D721Med (cell line): ENCODE data around the gene ARVCF.

Experiments used
- DNase-seq: peaks from one replicate; pipeline ENCODE4 v3.0.0; 2011; ENCODE audit warnings: low spot score; ENCODE audit not compliant: insufficient read length
- FAIRE-seq: peaks from 2 replicates; lab custom pipeline; 2011; peaks lifted over from hg19 to GRCh38; lab: Jason Lieb, UNC
- CTCF ChIP-seq: IDR thresholded peaks from 2 replicates; pipeline ENCODE4 v1.5.1; 2012; ENCODE audit warnings: mild to moderate bottlenecking, control low read depth; ENCODE audit not compliant: insufficient read depth; ENCODE audit errors: missing control alignments

Gene ARVCF

GRCh38 chr22:19976671-19977070 lies 40.0 kb downstream of the ARVCF start:
- no peak for DNase-seq
- no peak for TF ChIP-seq CTCF
- no peak for FAIRE-seq

- FAIRE-seq, result no peak
- DNase-seq, result no peak
- TF ChIP-seq CTCF, result no peak
Observed at GRCh38 chr22:19975707-19976035, 41.0 kb downstream of the ARVCF start.

- no peak for TF ChIP-seq CTCF
- FAIRE-seq (no peak), DNase-seq (no peak)
Observed at GRCh38 chr22:19974935-19975706, 41.5 kb downstream of the ARVCF start.

DNA sequence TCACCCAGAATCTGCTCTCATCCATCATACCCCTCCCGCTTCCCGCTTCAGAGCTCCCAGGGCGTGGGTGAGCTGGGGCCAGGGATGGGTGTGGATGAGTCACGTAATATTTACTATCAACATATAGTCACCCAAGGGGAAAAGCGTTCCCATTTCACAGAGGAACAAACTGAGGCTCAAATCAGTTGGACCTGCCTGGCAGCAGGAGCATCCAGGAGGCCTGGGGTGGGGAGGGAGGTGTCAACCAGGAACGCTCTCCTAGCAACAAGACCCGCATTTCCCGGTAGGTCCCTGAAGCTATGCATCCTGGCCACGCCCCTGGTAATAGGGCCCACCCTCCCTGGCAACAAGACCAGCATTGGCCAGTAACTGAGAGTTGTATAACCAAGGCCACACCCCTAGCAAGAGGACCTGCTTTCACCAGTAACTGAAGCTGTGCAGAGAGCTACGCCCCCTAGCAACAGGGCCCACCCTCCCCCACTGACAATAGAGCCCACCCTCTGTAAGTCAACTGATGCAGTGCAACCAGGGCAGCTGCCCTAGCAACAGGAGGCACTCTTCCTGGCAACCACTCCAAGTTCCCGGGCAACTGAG lies 42.3 kb downstream of the ARVCF start:
- FAIRE-seq (no peak), DNase-seq (no peak)
- TF ChIP-seq CTCF, result no peak

GRCh38 chr22:19973551-19974267 lies 42.9 kb downstream of the ARVCF start:
- no peak for FAIRE-seq
- TF ChIP-seq CTCF, result no peak
- DNase-seq, result no peak

- no peak for TF ChIP-seq CTCF
- no peak for DNase-seq
- FAIRE-seq, result no peak
Observed at GRCh38 chr22:19972652-19973550, 43.7 kb downstream of the ARVCF start.
